ENCODE measurements around the gene STIL.

GRCh38 chr1:47326271-47326670 lies 12.3 kb upstream of the STIL start:
- TF ChIP-seq CTCF (IDR thresholded peaks at IDR 0.05; ENCODE audit: poor library complexity), result no peak
- no peak for TF ChIP-seq EZH2phosphoT487 (IDR thresholded peaks at IDR 0.05; ENCODE audit: low read depth, severe bottlenecking, unreplicated experiment)
- no peak for TF ChIP-seq EZH2 (IDR thresholded peaks at IDR 0.05; ENCODE audit: borderline replicate concordance)

Measured in hepatocyte (in vitro differentiated cells).